Measurements from ENCODE around the gene CHRNE.

The CHRNE gene

GRCh38 chr17:4903051-4903818 is at the start of gene CHRNE:
Gene CHRNE (minus strand): TSS chr17:4903098. CDS start chr17:4903063, 35 bp downstream.
- peak in 1 of 2 donors; percentile 72 for DNase-seq (ENCODE audit: extremely low read depth in 1 of 2, low read depth in 1 of 2)

- no peak for DNase-seq (ENCODE audit: extremely low read depth in 1 of 2, low read depth in 1 of 2)
Observed at GRCh38 chr17:4951486-4951885, 48.6 kb upstream of the CHRNE start.

GRCh38 chr17:4950746-4951204 is 47.9 kb upstream of the CHRNE start, which contains the start of gene ENO3:
Gene ENO3 (plus strand): TSS chr17:4951119. CDS start chr17:4951830, 711 bp downstream.
- DNase-seq (ENCODE audit: extremely low read depth in 1 of 2, low read depth in 1 of 2) = no peak

DNA sequence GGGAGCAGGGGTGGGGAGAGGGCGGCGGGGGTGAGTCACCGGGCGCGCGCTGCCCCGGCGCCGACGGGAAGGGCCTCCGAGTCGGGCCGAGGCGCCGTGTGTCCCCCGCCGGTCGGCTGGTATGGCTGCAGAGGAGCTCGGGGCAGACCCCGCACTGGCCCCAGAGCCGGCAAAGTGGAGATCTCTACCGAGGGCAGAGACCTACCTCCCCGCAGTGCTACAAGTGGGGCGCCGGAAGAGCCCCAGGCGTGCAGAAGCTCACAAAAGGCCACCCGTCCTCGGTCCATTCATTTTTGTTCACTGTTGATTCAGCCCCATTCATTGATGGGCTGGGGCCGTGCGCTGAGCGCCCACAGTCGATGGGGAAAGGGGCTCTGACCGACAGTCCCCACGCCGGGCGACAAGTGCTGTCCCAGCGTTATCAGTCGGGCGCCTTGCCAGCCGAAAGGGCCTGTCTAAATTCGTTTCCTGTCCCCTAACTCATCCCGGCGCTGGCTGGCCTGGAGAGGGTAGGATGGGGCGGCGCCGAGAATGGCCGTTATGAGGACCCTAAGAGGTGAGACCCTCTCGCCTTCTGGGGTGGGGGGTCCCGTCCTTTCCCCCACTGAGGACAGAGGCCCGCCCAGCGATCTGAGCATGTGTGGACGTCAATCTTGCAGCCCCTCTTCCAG is 47.3 kb upstream of the CHRNE start:
- no peak for DNase-seq (ENCODE audit: extremely low read depth in 1 of 2, low read depth in 1 of 2)

DNA sequence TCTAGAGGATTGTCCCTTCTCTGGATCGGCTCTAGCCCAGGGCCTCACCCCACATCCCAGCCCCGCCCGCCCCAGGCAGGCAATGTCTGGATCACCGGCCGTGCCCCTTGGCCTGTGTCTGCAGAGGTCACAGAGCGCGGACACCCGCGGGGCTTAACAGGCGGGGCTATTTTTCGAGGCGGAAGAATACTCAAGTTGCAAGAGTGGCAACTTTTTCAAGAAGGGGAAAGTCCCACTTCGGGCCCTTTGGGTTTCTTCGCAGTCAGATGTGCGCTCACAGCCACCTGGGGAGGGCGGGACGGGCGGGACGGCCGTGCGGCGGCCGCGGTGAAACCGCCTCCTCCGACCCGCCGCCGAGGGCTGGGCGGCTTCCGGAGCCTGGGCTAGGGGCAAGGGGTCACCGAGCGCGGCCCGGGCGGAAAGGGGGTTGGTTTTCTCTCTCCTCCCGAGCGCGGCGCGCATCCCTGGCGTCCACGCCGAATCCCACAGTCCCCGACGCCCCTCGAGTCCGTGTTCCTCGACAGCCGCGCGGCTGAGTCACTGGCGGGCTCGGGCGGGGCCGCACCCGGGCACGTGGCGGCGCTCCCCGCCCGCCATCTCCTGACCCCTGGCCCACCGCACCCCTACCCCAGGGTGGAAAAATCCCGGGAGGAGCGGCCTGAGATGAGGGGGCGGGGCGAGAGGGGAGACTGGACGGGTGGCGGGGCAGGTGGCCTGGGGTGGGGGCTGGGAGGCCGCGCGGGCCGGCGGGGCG is 46.6 kb upstream of the CHRNE start:
- peak in 1 of 2 donors; percentile 60 for DNase-seq (ENCODE audit: extremely low read depth in 1 of 2, low read depth in 1 of 2)

DNA sequence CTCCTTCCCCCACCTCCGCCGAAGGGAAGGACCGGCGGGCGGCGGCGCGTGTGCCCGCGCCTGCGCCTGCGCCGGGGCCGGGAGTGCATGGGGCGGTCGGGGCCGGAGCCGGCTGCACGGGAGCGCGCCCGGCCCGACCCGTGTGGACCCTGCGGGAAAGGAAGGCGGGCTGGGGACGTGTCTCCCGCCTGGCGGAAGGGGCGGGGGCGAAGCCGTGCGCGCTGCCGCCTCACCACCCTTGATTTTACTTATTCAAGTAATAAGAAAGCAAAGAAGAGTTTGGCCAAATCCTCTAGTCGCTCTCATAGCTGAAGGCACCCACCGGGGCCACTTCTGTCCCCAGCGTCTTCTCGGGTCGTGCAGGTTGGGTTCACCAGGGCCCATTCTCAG is 46.0 kb upstream of the CHRNE start:
- DNase-seq (ENCODE audit: extremely low read depth in 1 of 2, low read depth in 1 of 2) = peak in 1 of 2 donors; percentile 64

GRCh38 chr17:4948166-4948930 is 45.5 kb upstream of the CHRNE start, which contains the start of gene PFN1:
Gene PFN1 (minus strand): TSS chr17:4948530. CDS start chr17:4948394, 136 bp downstream.
- peak; percentile 77 to 87 for DNase-seq (ENCODE audit: extremely low read depth in 1 of 2, low read depth in 1 of 2)

GRCh38 chr17:4947411-4948165 is 44.7 kb upstream of the CHRNE start:
- DNase-seq (ENCODE audit: extremely low read depth in 1 of 2, low read depth in 1 of 2) = peak in 1 of 2 donors; percentile 53

- DNase-seq (ENCODE audit: extremely low read depth in 1 of 2, low read depth in 1 of 2) = no peak
Observed at GRCh38 chr17:4947010-4947410, 44.1 kb upstream of the CHRNE start.

- no peak for DNase-seq (ENCODE audit: extremely low read depth in 1 of 2, low read depth in 1 of 2)
Observed at GRCh38 chr17:4946312-4946976, 43.5 kb upstream of the CHRNE start.

- DNase-seq (ENCODE audit: extremely low read depth in 1 of 2, low read depth in 1 of 2) = no peak
Observed at GRCh38 chr17:4945944-4946280, 43.0 kb upstream of the CHRNE start.

GRCh38 chr17:4945176-4945943 is 42.5 kb upstream of the CHRNE start:
- DNase-seq (ENCODE audit: extremely low read depth in 1 of 2, low read depth in 1 of 2) = peak; percentile 70 to 84

- DNase-seq (ENCODE audit: extremely low read depth in 1 of 2, low read depth in 1 of 2) = no peak
Observed at GRCh38 chr17:4944554-4945175, 41.8 kb upstream of the CHRNE start.

DNA sequence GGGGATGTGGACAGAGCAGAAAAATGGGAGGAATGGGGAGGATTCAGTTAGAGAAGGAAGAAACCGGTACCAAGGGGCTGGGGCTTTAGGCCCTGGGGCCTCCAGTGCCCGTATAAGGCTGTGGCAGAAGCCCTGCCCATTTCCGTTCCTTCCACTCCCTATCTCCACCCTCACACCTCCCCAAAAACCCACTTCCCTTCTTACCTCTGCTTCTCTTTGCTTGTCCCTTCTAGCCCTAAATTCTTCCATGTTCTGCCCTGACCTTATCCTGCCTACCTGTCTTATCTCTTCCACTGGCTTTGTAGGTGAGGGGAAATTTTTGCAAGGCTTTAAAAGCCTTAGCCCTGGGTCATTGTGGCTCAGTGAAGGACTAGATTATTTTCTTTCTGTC is 41.3 kb upstream of the CHRNE start:
- DNase-seq (ENCODE audit: extremely low read depth in 1 of 2, low read depth in 1 of 2) = peak in 1 of 2 donors; percentile 28

- no peak for DNase-seq (ENCODE audit: extremely low read depth in 1 of 2, low read depth in 1 of 2)
Observed at GRCh38 chr17:4942760-4943508, 40.0 kb upstream of the CHRNE start.

DNA sequence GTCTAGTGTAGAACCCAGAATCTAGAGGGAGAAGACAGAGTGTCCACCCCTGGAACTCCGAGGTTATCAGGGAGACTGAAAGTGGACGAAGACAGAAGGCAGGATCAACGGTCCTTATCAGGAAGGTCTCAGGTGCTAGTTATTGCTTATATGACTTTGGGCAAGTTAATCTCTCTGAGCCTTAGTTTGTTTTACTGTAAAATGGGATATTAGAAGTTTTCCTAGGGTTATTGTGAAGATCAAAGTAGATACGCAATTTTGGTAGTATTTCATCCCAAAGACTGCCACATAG is 38.4 kb upstream of the CHRNE start:
- DNase-seq (ENCODE audit: extremely low read depth in 1 of 2, low read depth in 1 of 2) = no peak

GRCh38 chr17:4940555-4941318 is 37.8 kb upstream of the CHRNE start:
- no peak for DNase-seq (ENCODE audit: extremely low read depth in 1 of 2, low read depth in 1 of 2)
